HG03378 (cell line): ENCODE results near the gene DIP2C.
"Not testable (repeated sequence)": the region's sequence is repeated elsewhere in the genome, so short reads cannot be mapped to it uniquely, and the experiment has no call there.

ENCODE experiments used
- ATAC-seq: cut with Tn5 transposase; IDR thresholded peaks from one replicate; pipeline ENCODE4 v1.9.1; 2021; ENCODE audit warnings: mild to moderate bottlenecking, moderate library complexity; ENCODE audit not compliant: unreplicated experiment

DIP2C gene

DNA sequence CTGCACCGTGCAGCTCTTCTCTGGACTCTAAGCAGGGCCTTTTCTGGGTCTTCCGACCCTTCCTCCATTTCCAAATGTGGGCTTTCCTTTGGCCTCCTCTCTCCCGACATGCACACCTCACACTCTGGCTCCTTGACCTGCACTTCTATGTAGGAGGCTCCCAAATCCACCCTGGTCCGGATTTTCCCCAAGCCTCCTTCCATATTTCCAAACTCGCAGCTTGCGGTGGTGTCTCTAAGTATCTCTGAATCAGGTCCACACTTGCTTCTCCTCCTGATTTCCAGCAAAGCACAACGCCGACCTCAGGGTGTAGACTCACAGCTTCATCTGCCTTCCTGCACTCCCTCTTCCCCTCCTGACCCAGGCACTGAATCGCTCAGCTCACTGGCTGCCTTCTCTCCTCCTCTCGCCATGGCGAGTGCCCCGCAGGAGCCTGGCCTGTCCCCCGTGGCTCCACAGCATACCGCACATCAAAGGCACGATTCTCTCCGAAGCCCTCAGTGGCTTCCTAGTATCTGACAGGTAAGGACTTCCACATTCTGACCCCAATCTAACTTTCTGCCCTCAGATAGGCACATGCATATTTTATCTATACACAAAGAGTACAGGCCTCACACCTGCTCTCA is 27.8 kb downstream of the DIP2C start:
- no peak for ATAC-seq

GRCh38 chr10:660970-661596 is 28.4 kb downstream of the DIP2C start:
- ATAC-seq = no peak

DNA sequence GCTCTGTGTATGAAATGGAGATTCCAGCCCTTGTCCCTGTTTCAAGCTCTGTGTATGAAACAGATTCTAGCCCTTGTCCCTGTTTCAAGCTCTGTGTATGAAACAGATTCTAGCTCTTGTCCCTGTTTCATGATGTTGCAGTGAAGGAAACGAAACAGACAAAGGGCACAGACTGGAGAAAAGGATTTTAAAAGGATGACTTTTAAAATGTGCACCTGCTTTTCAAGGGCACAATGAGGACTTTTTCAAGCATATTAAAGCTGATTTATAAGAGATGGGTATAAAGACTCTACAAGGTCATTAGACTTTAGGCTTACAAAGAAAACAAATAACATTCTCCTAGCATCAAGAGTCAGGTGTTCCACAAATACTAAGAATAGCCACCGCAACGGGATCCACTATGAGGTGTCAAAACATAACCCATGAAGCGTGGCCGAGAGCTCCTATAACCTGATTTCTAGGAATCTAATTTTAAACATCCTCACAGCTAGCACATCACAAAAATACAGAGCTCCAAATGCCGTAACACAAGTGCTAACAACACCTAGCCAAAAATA is 29.0 kb downstream of the DIP2C start:
- no peak for ATAC-seq

DNA sequence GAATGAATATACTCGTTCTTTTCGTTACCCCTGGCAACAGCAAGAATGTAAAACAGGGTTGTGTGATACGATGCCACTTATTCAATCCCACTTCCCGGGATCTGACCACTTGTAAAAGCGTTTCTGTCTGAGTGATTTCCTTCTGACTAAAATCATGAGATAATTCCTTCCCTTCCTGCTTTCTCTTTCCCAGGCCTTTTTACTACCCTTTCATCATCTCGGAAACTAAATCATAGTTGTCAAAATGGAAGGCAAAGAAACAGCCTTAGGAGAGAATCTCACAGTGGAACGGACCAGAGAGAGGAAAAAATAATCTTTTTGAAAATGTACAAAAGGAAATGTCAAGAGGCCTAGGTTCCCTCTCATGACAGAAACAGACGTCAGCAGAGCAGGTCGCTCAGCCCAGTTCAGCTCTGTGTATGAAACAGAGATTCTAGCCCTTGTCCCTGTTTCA is 29.8 kb downstream of the DIP2C start:
- no peak for ATAC-seq

DNA sequence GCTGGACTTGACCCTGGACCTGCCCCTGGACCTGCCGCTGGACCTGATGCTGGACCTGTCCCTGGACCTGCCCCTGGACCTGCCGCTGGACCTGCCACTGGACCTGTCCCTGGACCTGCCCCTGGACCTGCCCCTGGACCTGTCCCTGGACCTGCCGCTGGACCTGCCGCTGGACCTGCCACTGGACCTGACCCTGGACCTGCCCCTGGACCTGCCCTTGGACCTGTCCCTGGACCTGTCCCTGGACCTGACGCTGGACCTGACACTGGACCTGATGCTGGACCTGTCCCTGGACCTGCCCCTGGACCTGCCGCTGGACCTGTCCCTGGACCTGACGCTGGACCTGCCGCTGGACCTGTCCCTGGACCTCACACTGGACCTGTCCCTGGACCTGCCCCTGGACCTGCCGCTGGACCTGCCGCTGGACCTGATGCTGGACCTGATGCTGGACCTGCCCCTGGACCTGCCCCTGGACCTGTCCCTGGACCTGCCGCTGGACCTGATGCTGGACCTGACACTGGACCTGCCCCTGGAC is 31.6 kb downstream of the DIP2C start:
- not testable (repeated sequence) for ATAC-seq

GRCh38 chr10:656883-657282 is 32.6 kb downstream of the DIP2C start:
- no peak for ATAC-seq

- ATAC-seq = no peak
These were observed 34.3 kb downstream of the DIP2C start for GRCh38 chr10:655184-655583.

DNA sequence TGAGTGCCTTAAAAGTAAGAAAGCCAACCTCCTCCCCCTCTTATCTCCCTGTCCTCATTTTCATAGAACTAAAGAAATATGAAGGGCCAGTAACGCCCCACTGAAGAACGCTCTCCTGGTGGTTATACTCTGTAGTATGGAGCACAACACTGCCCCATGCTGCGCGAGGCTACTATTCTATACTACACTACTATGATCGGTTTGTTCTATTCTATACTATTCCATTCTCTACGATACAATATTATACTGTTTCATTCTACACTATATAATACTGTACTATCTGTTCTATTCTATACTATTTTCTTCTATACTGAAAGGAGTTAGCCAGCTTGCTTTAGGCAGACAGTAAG is 34.8 kb downstream of the DIP2C start:
- no peak for ATAC-seq

DNA sequence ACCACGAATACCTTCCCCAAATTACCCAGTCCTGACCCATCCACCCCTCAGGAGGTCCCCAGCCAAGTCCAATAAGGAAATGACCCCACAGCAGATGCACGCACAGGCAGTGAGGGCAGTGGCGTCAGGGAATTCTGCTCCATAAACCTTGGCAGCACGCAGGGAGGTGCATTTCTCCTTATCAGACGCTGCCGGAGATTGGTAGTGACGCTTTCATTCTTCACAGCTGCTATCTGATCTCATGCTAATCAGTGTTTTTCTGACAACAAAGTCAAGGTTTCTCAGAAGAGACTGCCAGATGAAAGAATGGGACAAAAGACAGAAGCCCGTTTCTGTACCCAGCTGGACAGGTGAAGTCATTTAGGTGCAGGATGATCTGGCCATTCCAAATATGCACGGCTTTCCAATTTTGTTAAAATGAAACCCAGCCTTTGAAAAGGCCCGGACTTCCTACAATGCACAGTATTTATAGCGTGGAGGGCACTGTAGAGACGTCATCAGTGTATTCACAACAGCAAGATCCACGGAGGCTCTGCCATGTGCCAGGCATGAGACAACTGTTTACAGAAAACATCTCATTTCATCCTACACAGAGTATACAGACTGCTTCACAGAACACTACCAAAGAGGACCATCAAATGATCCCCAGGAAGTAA is 35.3 kb downstream of the DIP2C start:
- ATAC-seq = no peak

GRCh38 chr10:652832-653459 is 36.5 kb downstream of the DIP2C start:
- ATAC-seq = not testable (repeated sequence)

DNA sequence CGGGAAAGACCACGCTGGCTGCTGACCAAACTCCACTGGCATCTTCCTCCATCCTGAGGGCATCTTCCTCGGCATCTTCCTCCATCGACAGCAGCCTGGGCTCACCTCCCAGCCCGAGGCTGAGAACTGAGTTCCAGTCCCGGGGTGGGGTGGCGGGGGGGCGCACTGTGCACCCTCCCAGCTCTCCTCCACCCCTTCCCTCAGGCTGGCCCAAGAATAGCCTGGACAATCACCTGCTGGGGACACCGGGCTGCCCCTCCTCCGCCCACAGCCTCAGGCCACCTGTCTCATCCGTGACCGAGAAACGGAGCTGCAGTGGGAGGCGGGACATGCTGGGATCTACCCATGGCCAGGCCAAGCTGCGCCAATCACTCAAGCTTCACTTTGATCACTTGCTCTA is 37.2 kb downstream of the DIP2C start:
- ATAC-seq = no peak

GRCh38 chr10:651692-652091 is 37.8 kb downstream of the DIP2C start:
- ATAC-seq = no peak

GRCh38 chr10:650886-651615 is 38.4 kb downstream of the DIP2C start:
- no peak for ATAC-seq

DNA sequence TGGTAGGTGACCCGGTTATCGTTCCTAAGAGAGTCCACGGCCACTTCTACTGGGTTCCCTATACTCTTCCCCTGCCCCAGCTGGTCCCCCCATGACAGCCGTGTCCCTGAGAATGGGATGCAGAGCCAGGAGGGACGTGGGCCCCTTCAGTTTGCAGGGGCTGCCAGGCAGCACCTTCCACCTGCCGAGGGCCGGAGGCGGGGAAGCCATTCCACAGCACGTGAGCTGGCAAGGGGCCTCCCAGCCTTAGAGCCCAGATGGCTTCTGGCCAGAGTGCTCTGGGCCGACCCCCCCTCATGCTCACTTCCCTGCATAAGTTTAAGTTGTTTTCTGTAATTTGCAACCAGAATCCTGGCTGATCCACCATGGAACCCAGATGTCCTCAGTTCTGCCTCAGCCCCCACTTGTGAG is 39.0 kb downstream of the DIP2C start:
- no peak for ATAC-seq

DNA sequence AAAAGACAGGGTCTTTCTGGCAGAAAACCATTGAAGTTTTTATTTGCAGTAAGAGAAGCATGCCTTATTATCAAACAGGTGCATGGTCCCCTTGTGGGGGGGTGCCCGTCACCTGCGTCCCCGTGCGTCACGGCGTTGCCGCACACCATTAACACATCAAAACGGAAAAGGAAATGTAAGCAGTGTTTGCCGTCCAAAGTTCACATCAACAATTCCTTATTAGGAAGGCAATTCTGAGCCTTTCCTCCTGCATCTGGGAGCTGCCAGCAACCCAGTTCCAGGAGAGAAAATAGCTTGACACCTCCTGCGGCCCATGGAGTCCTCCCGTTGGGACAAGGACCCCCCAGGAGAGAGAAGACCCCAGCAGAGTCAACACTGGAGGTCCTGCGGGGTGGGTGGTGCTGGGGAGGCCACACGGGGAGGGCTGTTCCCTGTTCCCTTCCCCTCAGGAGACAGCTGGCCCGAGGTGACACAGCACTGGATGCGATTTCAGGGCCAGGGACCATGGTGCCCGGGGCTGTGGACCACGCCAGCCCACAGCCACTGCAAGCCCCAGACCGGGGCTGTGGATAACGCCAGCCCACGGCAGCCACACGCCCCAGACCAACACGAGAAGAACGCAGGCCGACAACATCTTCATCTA is 39.5 kb downstream of the DIP2C start:
- ATAC-seq = no peak

- no peak for ATAC-seq
These were observed 40.0 kb downstream of the DIP2C start for GRCh38 chr10:649445-649797.

DNA sequence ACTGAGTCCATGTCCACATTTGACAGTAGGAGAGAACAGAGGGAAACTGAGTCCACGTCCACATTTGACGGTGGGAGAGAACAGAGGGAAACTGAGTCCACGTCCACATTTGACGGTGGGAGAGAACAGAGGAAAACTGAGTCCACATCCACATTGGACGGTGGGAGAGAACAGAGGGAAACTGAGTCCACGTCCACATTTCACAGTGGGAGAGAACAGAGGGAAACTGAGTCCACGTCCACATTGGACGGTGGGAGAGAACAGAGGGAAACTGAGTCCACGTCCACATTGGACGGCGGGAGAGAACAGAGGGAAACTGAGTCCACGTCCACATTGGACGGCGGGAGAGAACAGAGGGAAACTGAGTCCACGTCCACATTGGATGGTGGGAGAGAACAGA is 42.4 kb downstream of the DIP2C start:
- ATAC-seq = not testable (repeated sequence)

DNA sequence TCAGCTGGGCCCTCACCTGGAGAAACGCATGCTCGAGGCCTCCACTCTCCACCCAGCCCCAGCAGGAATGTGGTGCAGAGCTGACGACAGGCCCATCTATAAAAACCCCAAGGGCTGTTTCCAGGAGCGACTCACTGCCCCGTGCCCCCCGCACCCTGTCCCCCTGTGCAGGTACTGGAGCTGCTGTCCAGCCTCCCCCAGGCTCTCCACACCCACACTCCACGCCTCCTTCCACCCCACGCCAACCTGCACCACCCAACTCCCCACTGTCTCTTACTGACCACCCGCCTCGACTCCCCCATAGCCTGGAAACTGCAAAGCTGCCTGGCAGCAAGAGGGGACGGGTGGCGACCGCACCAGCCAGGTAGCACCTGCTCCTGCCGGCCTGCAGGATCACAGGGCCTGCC is 43.3 kb downstream of the DIP2C start:
- ATAC-seq = no peak

GRCh38 chr10:644943-645334 is 44.5 kb downstream of the DIP2C start:
- no peak for ATAC-seq
